ENCODE data around the gene FRK.

The FRK gene

GRCh38 chr6:116025405-116025804, 35.3 kb downstream of the FRK start:
- no peak overlapping the region for H3K4me3 ChIP-seq (ENCODE audit: low read depth, low read length)
- no peak for TF ChIP-seq CTCF (IDR thresholded peaks at IDR 0.05; ENCODE audit: borderline replicate concordance, insufficient read depth, low read depth, low read length)

- no peak for TF ChIP-seq CTCF (IDR thresholded peaks at IDR 0.05; ENCODE audit: borderline replicate concordance, insufficient read depth, low read depth, low read length)
- no peak overlapping the region for H3K4me3 ChIP-seq (ENCODE audit: low read depth, low read length)
Observed at GRCh38 chr6:116022841-116023445, 37.7 kb downstream of the FRK start.

GRCh38 chr6:116020738-116021137, 40.0 kb downstream of the FRK start:
- no peak overlapping the region for H3K4me3 ChIP-seq (ENCODE audit: low read depth, low read length)
- TF ChIP-seq CTCF (IDR thresholded peaks at IDR 0.05; ENCODE audit: borderline replicate concordance, insufficient read depth, low read depth, low read length): no peak

GRCh38 chr6:116019428-116019827, 41.3 kb downstream of the FRK start:
- no peak for TF ChIP-seq CTCF (IDR thresholded peaks at IDR 0.05; ENCODE audit: borderline replicate concordance, insufficient read depth, low read depth, low read length)
- H3K4me3 ChIP-seq (ENCODE audit: low read depth, low read length): no peak overlapping the region

DNA sequence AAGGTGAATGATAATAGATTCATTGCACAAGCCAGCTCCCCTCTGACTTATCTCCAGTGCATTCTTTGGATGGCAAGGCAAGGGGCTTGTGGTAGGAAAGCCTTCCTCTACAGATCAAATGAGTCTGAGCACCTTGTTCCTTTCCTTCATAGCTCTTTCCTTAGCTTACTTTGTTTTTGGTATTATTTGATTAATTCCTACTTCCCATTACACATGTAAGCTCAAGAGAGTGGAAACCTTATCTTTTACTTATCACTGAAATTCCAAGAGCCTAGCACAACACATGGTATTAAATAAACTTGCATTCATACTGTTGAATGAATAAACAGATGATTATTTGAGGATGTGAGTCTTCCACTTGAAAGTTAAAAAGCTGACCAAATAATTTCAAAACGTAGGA, 41.7 kb downstream of the FRK start:
- TF ChIP-seq CTCF (IDR thresholded peaks at IDR 0.05; ENCODE audit: borderline replicate concordance, insufficient read depth, low read depth, low read length): no peak
- no peak overlapping the region for H3K4me3 ChIP-seq (ENCODE audit: low read depth, low read length)

- H3K4me3 ChIP-seq (ENCODE audit: low read depth, low read length): no peak overlapping the region
- no peak for TF ChIP-seq CTCF (IDR thresholded peaks at IDR 0.05; ENCODE audit: borderline replicate concordance, insufficient read depth, low read depth, low read length)
Observed at GRCh38 chr6:116017546-116018295, 43.0 kb downstream of the FRK start.

Measured in GM12875 (cell line).